K562 (cell line): ENCODE measurements around the gene TSPAN12. TPM values are rescaled to one million over a fixed set of nuclear protein-coding genes. Genes with fewer than 3 reads are reported as not detected.

Experiments used
- ATAC-seq: fragments of 200-7000 bp; cut with Tn5 transposase; 3 replicates; pipeline ENCODE4 v1.9.1; 2020; ENCODE audit warnings: moderate library complexity
- BruUV-seq: library from RNA; stranded (reverse); fragments of 400-500 nt; replicated peaks from 2 replicates; lab custom pipeline; 2021; lab: Mats Ljungman, UMichigan
- CTCF ChIA-PET: fragments of 300-600 bp; formaldehyde crosslinking; extraction: SDS; loops from one replicate; lab custom pipeline; 2021; ENCODE audit warnings: low intra/inter-chr PET ratio; lab: Yijun Ruan, JAX
- POLR2A ChIA-PET: fragments of 300-600, 350-650 bp; sonication (Branson Sonifier 250); formaldehyde crosslinking; extraction: SDS; loops from one replicate; lab custom pipeline; 2021; ENCODE audit warnings: antibody characterized with exemption, inconsistent platforms; lab: Yijun Ruan, JAX
- DNase-seq, 4 experiments: peaks; one replicate each; pipeline versions ENCODE4 v3.0.0 to v3.0.0-alpha.2; 2011 to 2018; ENCODE audit warnings: low spot score in 3 of 4, mixed read lengths in 3 of 4; ENCODE audit errors: extremely low read depth in 1 of 4
- FAIRE-seq: peaks from 2 replicates; lab custom pipeline; 2011; peaks lifted over from hg19 to GRCh38; lab: Jason Lieb, UNC
- H2AFZ ChIP-seq: 2 replicates; pipeline ENCODE4 v1.6.0; 2011; ENCODE audit warnings: low read depth, low read length, control low read depth, inconsistent platforms
- H3K27ac ChIP-seq: fragments of 200-600 bp; 3 replicates; pipeline ENCODE4 v1.8.0; 2011; ENCODE audit warnings: low read depth, mild to moderate bottlenecking, control low read depth, inconsistent platforms, low read length, moderate library complexity, mixed read lengths; ENCODE audit errors: extremely low read depth
- H3K27me3 ChIP-seq, 2 experiments: fragments of 300-600 bp in 1 of 2; 2 replicates in 1 of 2; 3 replicates in 1 of 2; pipeline versions ENCODE4 v1.6.0 to v1.8.0; 2011; ENCODE audit warnings: inconsistent platforms in 2 of 2, low read length in 2 of 2, mild to moderate bottlenecking in 1 of 2, mixed read lengths in 1 of 2, moderate library complexity in 1 of 2; ENCODE audit not compliant: control insufficient read depth in 2 of 2, insufficient read depth in 2 of 2
- H3K36me3 ChIP-seq: fragments of 300-600 bp; 3 replicates; pipeline ENCODE4 v1.8.0; 2011; ENCODE audit warnings: mild to moderate bottlenecking, low read length, inconsistent platforms; ENCODE audit not compliant: control insufficient read depth, insufficient read depth
- H3K4me1 ChIP-seq, 2 experiments: fragments of 200-600 bp in 1 of 2; replicated peaks in 1 of 2; 2 replicates in 1 of 2; 3 replicates in 1 of 2; pipeline versions ENCODE4 v1.5.1 to v1.8.0; 2011; ENCODE audit warnings: inconsistent platforms in 2 of 2, low read length in 2 of 2, mild to moderate bottlenecking in 1 of 2, mixed read lengths in 1 of 2, moderate library complexity in 1 of 2; ENCODE audit not compliant: control insufficient read depth in 2 of 2, insufficient read depth in 2 of 2
- H3K4me2 ChIP-seq: 2 replicates; pipeline ENCODE4 v1.6.1; 2011; ENCODE audit warnings: low read length, control low read depth, inconsistent platforms, mixed read lengths; ENCODE audit not compliant: insufficient read depth
- H3K4me3 ChIP-seq: fragments of 200-600 bp; sonication (generic), shearing (Covaris generic); 2 replicates; pipeline ENCODE4 v1.5.1; 2016; ENCODE audit warnings: control low read depth, inconsistent platforms
- H3K79me2 ChIP-seq: fragments of 200-600 bp; 3 replicates; pipeline ENCODE4 v1.8.0; 2011; ENCODE audit warnings: low read length, inconsistent platforms; ENCODE audit not compliant: control insufficient read depth, insufficient read depth
- H3K9ac ChIP-seq, 2 experiments: 2 replicates each; pipeline versions ENCODE4 v1.6.0 to v1.6.1; 2011; ENCODE audit warnings: low read depth in 2 of 2, low read length in 2 of 2, control low read depth in 1 of 2, inconsistent platforms in 1 of 2, mild to moderate bottlenecking in 1 of 2, mixed read lengths in 1 of 2; ENCODE audit not compliant: insufficient read depth in 1 of 2
- H3K9me1 ChIP-seq: one replicate; pipeline ENCODE4 v1.6.0; 2011; ENCODE audit warnings: inconsistent platforms, mild to moderate bottlenecking, low read length, moderate library complexity; ENCODE audit not compliant: control insufficient read depth, insufficient read depth
- H3K9me3 ChIP-seq: replicated peaks from 2 replicates; pipeline ENCODE4 v1.5.1; 2011; ENCODE audit warnings: low read depth, low read length, inconsistent platforms; ENCODE audit not compliant: control insufficient read depth, insufficient read depth
- H4K20me1 ChIP-seq: replicated peaks from 2 replicates; pipeline ENCODE4 v1.6.1; 2011; ENCODE audit warnings: low read length, inconsistent platforms, mixed read lengths; ENCODE audit not compliant: control insufficient read depth, insufficient read depth
- ARHGAP35 ChIP-seq: fragments of 450-650 bp; IDR thresholded peaks from 2 replicates; pipeline ENCODE4 v1.6.1; 2018; ENCODE audit not compliant: partially characterized antibody
- BCOR ChIP-seq: fragments of 450-650 bp; IDR thresholded peaks from 2 replicates; pipeline ENCODE4 v1.6.1; 2016
- C11orf30 ChIP-seq: fragments of 450-650 bp; IDR thresholded peaks from 2 replicates; pipeline ENCODE4 v1.6.1; 2016; ENCODE audit warnings: low read depth, mild to moderate bottlenecking
- CREBBP ChIP-seq: IDR thresholded peaks from one replicate; pipeline ENCODE4 v1.6.1; 2012; ENCODE audit warnings: low read depth, mild to moderate bottlenecking, control low read depth, inconsistent platforms, low read length
- EHMT2 ChIP-seq: fragments of 450-650 bp; IDR thresholded peaks from 2 replicates; pipeline ENCODE4 v1.6.1; 2018; ENCODE audit warnings: antibody characterized with exemption
- FOXA3 ChIP-seq, 2 experiments: fragments of 450-650 bp in 1 of 2; sonication (generic) in 1 of 2; formaldehyde crosslinking; IDR thresholded peaks in 1 of 2; conservative IDR thresholded peaks in 1 of 2; 2 replicates each; pipeline versions ENCODE4 v1.4.0 to v1.8.0; 2020 to 2022; ENCODE audit warnings: mild to moderate bottlenecking in 2 of 2, missing genetic modification reagents in 1 of 2
- GABPB1 ChIP-seq: sonication (generic); formaldehyde crosslinking; IDR thresholded peaks from 2 replicates; pipeline ENCODE4 v1.8.0; 2022; ENCODE audit warnings: mild to moderate bottlenecking, missing genetic modification reagents
- GABPB2 ChIP-seq: fragments of 250-450 bp; sonication (Bioruptor Pico); conservative IDR thresholded peaks from 2 replicates; pipeline ENCODE4 v1.5.1; 2021; ENCODE audit warnings: mild to moderate bottlenecking
- HDAC6 ChIP-seq: IDR thresholded peaks from 2 replicates; pipeline ENCODE4 v1.6.1; 2012; ENCODE audit warnings: low read depth, mild to moderate bottlenecking, control low read depth, inconsistent platforms, low read length, moderate library complexity
- HDAC8 ChIP-seq: fragments of 450-650 bp; IDR thresholded peaks from 2 replicates; pipeline ENCODE4 v1.6.1; 2016; ENCODE audit warnings: mild to moderate bottlenecking, missing genetic modification characterization, moderate library complexity, missing compliant biosample characterization
- MAFK ChIP-seq: IDR thresholded peaks from 2 replicates; pipeline ENCODE4 v1.6.1; 2011; ENCODE audit warnings: low read length, improper control_type of control experiment
- MBD2 ChIP-seq: sonication (generic); IDR thresholded peaks from 2 replicates; pipeline ENCODE4 v1.6.1; 2016; ENCODE audit warnings: low read depth, borderline replicate concordance
- NFE2 ChIP-seq: IDR thresholded peaks from 2 replicates; pipeline ENCODE4 v1.6.1; 2014; ENCODE audit warnings: antibody characterized with exemption, low read depth
- NONO ChIP-seq, 2 experiments: fragments of 200-400 bp in 1 of 2; fragments of 450-650 bp in 1 of 2; formaldehyde crosslinking in 1 of 2; IDR thresholded peaks; 2 replicates each; pipeline ENCODE4 v1.6.1; 2017; ENCODE audit warnings: low read depth in 2 of 2, mild to moderate bottlenecking in 2 of 2, moderate library complexity in 2 of 2, low read length in 1 of 2
- RBM34 ChIP-seq: fragments of 200-400 bp; formaldehyde crosslinking; IDR thresholded peaks from 2 replicates; pipeline ENCODE4 v1.6.1; 2018; ENCODE audit warnings: low read length, borderline replicate concordance; ENCODE audit not compliant: insufficient read depth
- SLC30A9 ChIP-seq: fragments of 250-450 bp; sonication (Bioruptor Pico); IDR thresholded peaks from 2 replicates; pipeline ENCODE4 v1.8.0; 2022; ENCODE audit warnings: mild to moderate bottlenecking, moderate library complexity
- SMAD2 ChIP-seq: fragments of 150-350 bp; IDR thresholded peaks from 2 replicates; pipeline ENCODE4 v1.6.1; 2014; ENCODE audit warnings: low read depth, mild to moderate bottlenecking, low read length
- SMARCA4 ChIP-seq: fragments of 450-650 bp; IDR thresholded peaks from 2 replicates; pipeline ENCODE4 v1.6.1; 2016
- SMARCC2 ChIP-seq: fragments of 450-650 bp; IDR thresholded peaks from 2 replicates; pipeline ENCODE4 v1.6.1; 2017; ENCODE audit warnings: antibody characterized with exemption, moderate library complexity, mild to moderate bottlenecking, low read depth
- TARDBP ChIP-seq: fragments of 450-650 bp; IDR thresholded peaks from 2 replicates; pipeline ENCODE4 v1.6.1; 2016
- ZEB2 ChIP-seq: fragments of 450-650 bp; IDR thresholded peaks from 2 replicates; pipeline ENCODE4 v1.6.1; 2016
- ZNF316 ChIP-seq: fragments of 450-650 bp; IDR thresholded peaks from 2 replicates; pipeline ENCODE4 v1.6.1; 2016
- ZNF507 ChIP-seq: conservative IDR thresholded peaks from 2 replicates; pipeline ENCODE4 v1.6.1; 2017; ENCODE audit warnings: missing genetic modification characterization, missing compliant biosample characterization
- ZZZ3 ChIP-seq: fragments of 450-650 bp; IDR thresholded peaks from 2 replicates; pipeline ENCODE4 v1.6.1; 2016; ENCODE audit warnings: antibody characterized with exemption, mild to moderate bottlenecking, moderate library complexity
- WGBS: fragments of 100-300 bp; shearing (Covaris generic); methylation state at CpG from one replicate; pipeline ENCODE4 v1.1.6; 2016; ENCODE audit warnings: low coverage, mixed read lengths; ENCODE audit not compliant: insufficient coverage; ENCODE audit errors: missing lambda C conversion rate; 5-methylcytosine and 5-hydroxymethylcytosine counted together
- in situ Hi-C: fragments of 300-500 bp; cut with MboI; formaldehyde crosslinking; loops from 4 replicates; pipeline ENCODE4 v1.15.0; 2018; ENCODE audit warnings: inconsistent platforms, mixed read lengths
- intact Hi-C: fragments of 100-400 bp; cut with micrococcal nuclease; formaldehyde crosslinking; loops from 2 replicates; pipeline ENCODE4 v1.14.2; 2022
- polyA plus RNA-seq, 8 experiments: library from polyadenylated mRNA; depleted of rRNA in 4 of 8; stranded (reverse) in 5 of 8; unstranded in 3 of 8; fragments of >200 nt; fragmentation: Nextera tagmentation in 2 of 8; fragmentation: Illumina TruSeq in 1 of 8; extraction: Ambion mirVana in 2 of 8; extraction: Trizol in 1 of 8; gene quantifications; 2 replicates each; pipeline versions ENCODE4 v1.2.1 to v1.2.3, GENCODE V29; 2011 to 2014; ENCODE audit warnings: inconsistent platforms in 1 of 8, missing spikeins in 1 of 8
- total RNA-seq, 7 experiments: library from RNA; depleted of rRNA in 6 of 7; stranded (reverse); fragments of >200 nt in 6 of 7; fragmentation: Illumina TruSeq in 2 of 7; extraction: Trizol in 2 of 7; gene quantifications; 2 replicates each; pipeline versions ENCODE4 v1.2.1 to v1.2.3, GENCODE V29; 2011 to 2021; ENCODE audit warnings: low replicate concordance in 1 of 7
- TF ChIP-seq, protein P1 (sequence below), 2 experiments: fragments of 250-450 bp in 1 of 2; fragments of 450-650 bp in 1 of 2; sonication (Bioruptor Pico) in 1 of 2; IDR thresholded peaks; 2 replicates each; pipeline versions ENCODE4 v1.6.1 to v1.8.0; 2016 to 2021; ENCODE audit warnings: mild to moderate bottlenecking in 2 of 2, moderate library complexity in 2 of 2, missing compliant biosample characterization in 1 of 2, missing genetic modification characterization in 1 of 2
- TF ChIP-seq, protein P2 (sequence below): fragments of 250-450 bp; sonication (Bioruptor Pico); IDR thresholded peaks from 2 replicates; pipeline ENCODE4 v1.8.0; 2021; ENCODE audit warnings: moderate library complexity, mild to moderate bottlenecking, inconsistent platforms

The TSPAN12 gene
- total and polyA plus RNA-seq, 9 of the 15 experiments (the other 6 are each of a cell fraction or from before 2014, with no cell fraction given): 0.13 to 1.7 (median 0.35) TPM; not detected in 1

DNA sequence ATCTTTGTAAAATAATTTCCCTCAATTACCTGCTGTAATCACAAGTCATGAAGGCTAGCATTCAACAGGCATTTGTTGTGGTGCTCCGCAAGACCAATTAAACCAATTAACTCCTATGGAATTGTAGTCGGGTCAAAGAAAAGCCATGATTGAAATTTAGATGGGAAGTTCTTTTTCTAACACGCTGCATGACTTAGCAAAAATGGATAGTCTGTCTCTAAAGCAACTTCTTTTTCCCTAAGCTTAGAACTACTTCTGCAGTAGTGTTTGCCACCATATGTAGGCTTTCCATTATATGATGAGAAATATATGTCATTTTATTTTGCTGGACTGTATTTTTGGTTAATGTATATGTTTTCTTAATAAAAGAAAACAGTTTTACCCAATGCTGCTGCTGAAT is 119.1 kb downstream of the TSPAN12 start:
- 3% methylated on average over 3 of the region's 3 CpGs for WGBS
- Histone ChIP-seq H3K9ac (no peak overlapping the region), H3K79me2 (no peaks in the 10 kb centered on the region), H3K4me3 (no peak overlapping the region), H3K9me3 (no peaks in the 10 kb centered on the region), H4K20me1 (no peaks in the 10 kb centered on the region), H3K9me1 (no peaks in the 10 kb centered on the region), H3K4me1 (no peaks in the 10 kb centered on the region; a peak in 1 of 5 replicates), H3K4me2 (no peak overlapping the region), H3K27me3 (no peaks in the 10 kb centered on the region), H3K27ac (no peak overlapping the region), H2AFZ (peak overlapping the region; percentile 15; the same call in 1 of the 2 replicates), H3K36me3 (no peaks in the 10 kb centered on the region)
- FAIRE-seq (no peak), ATAC-seq (peak; percentile 39; the same call in 2 of the 3 replicates), DNase-seq (no peak)
- POLR2A ChIA-PET: no interaction called here
- intact Hi-C loops: loop anchor here (10.0 kb wide), 1 partner anchor 644 kb away; no protein-coding TSS in a partner anchor
- CTCF ChIA-PET: no interaction called here
- in situ Hi-C loops: no loop called here
- BruUV-seq: no TSS peak
- no peak for TF ChIP-seq SLC30A9 (CRISPR knock-in tag)
- no peak for TF ChIP-seq ZZZ3
- TF ChIP-seq ZNF507 (tag): no peak
- no peak for TF ChIP-seq RBM34
- no peak for TF ChIP-seq GABPB2
- TF ChIP-seq, protein P1, sequence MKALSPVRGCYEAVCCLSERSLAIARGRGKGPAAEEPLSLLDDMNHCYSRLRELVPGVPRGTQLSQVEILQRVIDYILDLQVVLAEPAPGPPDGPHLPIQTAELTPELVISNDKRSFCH (CRISPR knock-in tag; IDR thresholded peaks at IDR 0.05): no peak
- TF ChIP-seq, protein P1 (tag; IDR thresholded peaks at IDR 0.05): no peak
- TF ChIP-seq BCOR: no peak
- TF ChIP-seq MBD2: no peak
- peak; percentile 86 for TF ChIP-seq NFE2
- no peak for TF ChIP-seq NONO (IDR thresholded peaks at IDR 0.05; ENCODE audit: low read depth in 2 of 2, low read length in 1 of 2)
- TF ChIP-seq, protein P2, sequence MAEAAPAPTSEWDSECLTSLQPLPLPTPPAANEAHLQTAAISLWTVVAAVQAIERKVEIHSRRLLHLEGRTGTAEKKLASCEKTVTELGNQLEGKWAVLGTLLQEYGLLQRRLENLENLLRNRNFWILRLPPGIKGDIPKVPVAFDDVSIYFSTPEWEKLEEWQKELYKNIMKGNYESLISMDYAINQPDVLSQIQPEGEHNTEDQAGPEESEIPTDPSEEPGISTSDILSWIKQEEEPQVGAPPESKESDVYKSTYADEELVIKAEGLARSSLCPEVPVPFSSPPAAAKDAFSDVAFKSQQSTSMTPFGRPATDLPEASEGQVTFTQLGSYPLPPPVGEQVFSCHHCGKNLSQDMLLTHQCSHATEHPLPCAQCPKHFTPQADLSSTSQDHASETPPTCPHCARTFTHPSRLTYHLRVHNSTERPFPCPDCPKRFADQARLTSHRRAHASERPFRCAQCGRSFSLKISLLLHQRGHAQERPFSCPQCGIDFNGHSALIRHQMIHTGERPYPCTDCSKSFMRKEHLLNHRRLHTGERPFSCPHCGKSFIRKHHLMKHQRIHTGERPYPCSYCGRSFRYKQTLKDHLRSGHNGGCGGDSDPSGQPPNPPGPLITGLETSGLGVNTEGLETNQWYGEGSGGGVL (CRISPR knock-in tag): no peak
- TF ChIP-seq SMAD2: no peak
- TF ChIP-seq FOXA3 (CRISPR knock-in tag; conservative IDR thresholded peaks at IDR 0.05 in 1 of 2, IDR thresholded peaks at IDR 0.05 in 1 of 2): no peak
- TF ChIP-seq HDAC8: no peak
- no peak for TF ChIP-seq EHMT2
- no peak for TF ChIP-seq HDAC6
- peak; percentile 84 for TF ChIP-seq C11orf30
- TF ChIP-seq ZNF316: peak; percentile 68
- peak; percentile 64; the same call in 1 of the 2 replicates for TF ChIP-seq MAFK
- no peak for TF ChIP-seq TARDBP
- TF ChIP-seq SMARCA4: no peak
- TF ChIP-seq GABPB1 (CRISPR knock-in tag): no peak
- no peak for TF ChIP-seq CREBBP
- no peak for TF ChIP-seq ZEB2
- TF ChIP-seq SMARCC2: no peak
- no peak for TF ChIP-seq ARHGAP35
